Ascending aorta (tissue), 2 donors: ENCODE data around the gene SFT2D2. TPM values are rescaled to one million over a fixed set of nuclear protein-coding genes. Genes with fewer than 3 reads are reported as not detected.
"Not testable (repeated sequence)": the region's sequence is repeated elsewhere in the genome, so short reads cannot be mapped to it uniquely, and the experiment has no call there.

Experiments used
- DNase-seq, 2 donors: peaks; one replicate each; pipeline ENCODE4 v3.0.0-alpha.2; 2019; ENCODE audit warnings: low spot score in 2 of 2
- H3K27ac ChIP-seq, 2 donors: fragments of 200-600 bp; sonication (generic); one replicate each; pipeline ENCODE4 v1.5.1; 2016 to 2017; ENCODE audit warnings: mild to moderate bottlenecking in 1 of 2
- H3K27me3 ChIP-seq: fragments of 200-600 bp; sonication (generic); one replicate; pipeline ENCODE4 v1.5.1; 2017
- H3K36me3 ChIP-seq, 2 donors: fragments of 200-600 bp; sonication (generic); one replicate each; pipeline ENCODE4 v1.5.1; 2016
- H3K4me1 ChIP-seq, 2 donors: fragments of 200-600 bp; sonication (generic); one replicate each; pipeline ENCODE4 v1.5.1; 2016 to 2017; ENCODE audit warnings: mild to moderate bottlenecking in 1 of 2
- H3K4me3 ChIP-seq, 2 donors: fragments of 200-600 bp; sonication (generic); one replicate each; pipeline ENCODE4 v1.5.1; 2016 to 2017; ENCODE audit warnings: mild to moderate bottlenecking in 1 of 2
- H3K9me3 ChIP-seq, 2 donors: fragments of 200-600 bp; sonication (generic); one replicate each; pipeline ENCODE4 v1.5.1; 2016
- CTCF ChIP-seq, 3 experiments: fragments of 200-600 bp in 2 of 3; fragments of 450-650 bp in 1 of 3; sonication (generic) in 2 of 3; IDR thresholded peaks; one replicate each; pipeline ENCODE4 v1.5.1; 2016 to 2019; ENCODE audit warnings: antibody characterized with exemption in 3 of 3, mild to moderate bottlenecking in 1 of 3, moderate library complexity in 1 of 3
- intact Hi-C: fragments of 100-400 bp; cut with DNase I; formaldehyde crosslinking; loops from one replicate; pipeline ENCODE4 v1.15.1; 2023
- total RNA-seq: library from RNA; depleted of rRNA; stranded (reverse); fragments of >200 nt; gene quantifications from one replicate; pipeline ENCODE4 v1.1.0, GENCODE V29; 2016

Gene SFT2D2
- 40.1 TPM for total RNA-seq

GRCh38 chr1:168225476-168226190 is at the start of gene SFT2D2:
Gene SFT2D2, plus strand, starts transcription at chr1:168226004. Its CDS starts 76 bp downstream, at chr1:168226080.
- peak within 1 kb of the TSS; percentile 92 to 98 for H3K27ac ChIP-seq
- no peaks in the 10 kb centered on the region for H3K36me3 ChIP-seq
- H3K27me3 ChIP-seq, result no peaks in the 10 kb centered on the region
- H3K4me3 ChIP-seq, result peak within 1 kb of the TSS; percentile 85 to 93
- peak; percentile 21 to 90 for DNase-seq
- no peaks in the 10 kb centered on the region for H3K9me3 ChIP-seq
- intact Hi-C loops, result loop anchor here (1.0 to 10.0 kb wide), 5 partner anchors 46 to 1142 kb away; partner anchors contain the start of genes ATP1B1, BLZF1, CREG1 and DCAF6
- TF ChIP-seq CTCF (IDR thresholded peaks at IDR 0.05), result no peak
- H3K4me1 ChIP-seq, result peaks cover 3 to 20% of the 10 kb centered on the region in 2 donors

GRCh38 chr1:168178227-168178637 is 47.6 kb upstream of the SFT2D2 start:
- H3K36me3 ChIP-seq, result no peaks in the 10 kb centered on the region

GRCh38 chr1:168178638-168179437 is 47.0 kb upstream of the SFT2D2 start, which contains the start of gene TIPRL:
Gene TIPRL, plus strand, starts transcription at chr1:168178962. Its CDS starts 116 bp downstream, at chr1:168179078.
- Histone ChIP-seq H3K27ac (peak within 1 kb of the TSS; percentile 95 to 96), H3K4me1 (peaks cover 0 to 22% of the 10 kb centered on the region in 2 donors), H3K27me3 (no peaks in the 10 kb centered on the region), H3K4me3 (peak within 1 kb of the TSS; percentile 66 to 89), H3K36me3 (no peaks in the 10 kb centered on the region), H3K9me3 (no peaks in the 10 kb centered on the region)
- intact Hi-C loops, result loop anchor here (1.0 to 5.0 kb wide), 4 partner anchors 42 to 1308 kb away; partner anchors contain the start of genes DCAF6, GPR161, MPC2 and SFT2D2
- TF ChIP-seq CTCF (IDR thresholded peaks at IDR 0.05), result peak; percentile 57 to 78 (median 62)
- peak; percentile 89 to 99 for DNase-seq

More at GRCh38 chr1:168178227-168178637, 47.6 kb upstream of the SFT2D2 start:
- no peak for DNase-seq
- Histone ChIP-seq H3K4me1 (peaks cover 0 to 22% of the 10 kb centered on the region in 2 donors), H3K9me3 (no peaks in the 10 kb centered on the region), H3K27me3 (no peaks in the 10 kb centered on the region), H3K27ac (peak overlapping the region; percentile 95 to 96), H3K4me3 (peak overlapping the region; percentile 66 to 89)
- no peak for TF ChIP-seq CTCF (IDR thresholded peaks at IDR 0.05)
- intact Hi-C loops, result loop anchor here (2.0 to 5.0 kb wide), 3 partner anchors 41 to 1309 kb away; partner anchors contain the start of genes DCAF6, GPR161, MPC2 and SLC19A2

- DNase-seq, result no peak
- H3K9me3 ChIP-seq, result no peaks in the 10 kb centered on the region
- TF ChIP-seq CTCF (IDR thresholded peaks at IDR 0.05), result no peak
- intact Hi-C loops, result loop anchor here (1.0 to 5.0 kb wide), 4 partner anchors 43 to 1308 kb away; partner anchors contain the start of genes DCAF6, GPR161, MPC2 and SFT2D2
- H3K4me1 ChIP-seq, result peaks cover 0 to 22% of the 10 kb centered on the region in 2 donors
- peak overlapping the region; percentile 66 to 89 for H3K4me3 ChIP-seq
- H3K27ac ChIP-seq, result peak overlapping the region; percentile 95 to 96
- no peaks in the 10 kb centered on the region for H3K27me3 ChIP-seq
- no peaks in the 10 kb centered on the region for H3K36me3 ChIP-seq
Measured at GRCh38 chr1:168179438-168180147, 46.2 kb upstream of the SFT2D2 start.

GRCh38 chr1:168180148-168180524 is 45.7 kb upstream of the SFT2D2 start:
- Histone ChIP-seq H3K27me3 (no peaks in the 10 kb centered on the region), H3K4me1 (peaks cover 0 to 22% of the 10 kb centered on the region in 2 donors), H3K9me3 (no peaks in the 10 kb centered on the region), H3K4me3 (peak overlapping the region; percentile 66 to 89), H3K27ac (peak overlapping the region in 1 of 2 donors; percentile 95), H3K36me3 (no peaks in the 10 kb centered on the region)
- no peak for DNase-seq
- intact Hi-C loops, result no loop called here
- TF ChIP-seq CTCF (IDR thresholded peaks at IDR 0.05), result no peak

- H3K36me3 ChIP-seq, H3K4me3 ChIP-seq, intact Hi-C loops, H3K27ac ChIP-seq, H3K9me3 ChIP-seq, H3K27me3 ChIP-seq, DNase-seq: not testable (repeated sequence)
- peaks cover 0 to 22% of the 10 kb centered on the region in 2 donors for H3K4me1 ChIP-seq
Measured at GRCh38 chr1:168181063-168181720, 44.6 kb upstream of the SFT2D2 start.
